CD4-positive, alpha-beta T cell treated with Interleukin-4 for 1 hour (primary cell): ENCODE data around the gene NR3C2.
"Not testable (repeated sequence)": the region's sequence is repeated elsewhere in the genome, so short reads cannot be mapped to it uniquely, and the experiment has no call there.

ENCODE experiments used
- DNase-seq, 2 donors: peaks; one replicate each; pipeline ENCODE4 v3.0.0-alpha.2; 2020 to 2022

The NR3C2 gene

DNA sequence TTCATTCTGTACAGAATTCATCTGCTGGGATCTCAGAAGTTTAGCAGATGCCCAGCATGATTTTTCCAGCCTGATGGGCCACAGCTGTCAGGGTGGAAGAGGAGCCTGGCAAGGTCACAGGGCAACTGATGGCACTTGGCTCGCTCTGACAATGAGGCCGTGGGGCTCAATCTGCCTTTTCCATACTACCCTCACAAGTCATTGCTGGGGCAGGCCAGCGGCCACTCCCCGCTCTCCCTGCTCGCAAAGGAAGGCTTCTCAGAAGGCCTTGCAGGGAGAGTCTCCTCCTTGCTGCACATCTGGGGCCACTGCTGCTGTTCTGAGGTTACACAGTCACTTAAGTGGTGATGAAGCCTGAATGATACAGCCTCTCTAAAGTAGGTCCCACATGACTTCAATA lies 349.1 kb downstream of the NR3C2 start:
- no peak for DNase-seq

DNA sequence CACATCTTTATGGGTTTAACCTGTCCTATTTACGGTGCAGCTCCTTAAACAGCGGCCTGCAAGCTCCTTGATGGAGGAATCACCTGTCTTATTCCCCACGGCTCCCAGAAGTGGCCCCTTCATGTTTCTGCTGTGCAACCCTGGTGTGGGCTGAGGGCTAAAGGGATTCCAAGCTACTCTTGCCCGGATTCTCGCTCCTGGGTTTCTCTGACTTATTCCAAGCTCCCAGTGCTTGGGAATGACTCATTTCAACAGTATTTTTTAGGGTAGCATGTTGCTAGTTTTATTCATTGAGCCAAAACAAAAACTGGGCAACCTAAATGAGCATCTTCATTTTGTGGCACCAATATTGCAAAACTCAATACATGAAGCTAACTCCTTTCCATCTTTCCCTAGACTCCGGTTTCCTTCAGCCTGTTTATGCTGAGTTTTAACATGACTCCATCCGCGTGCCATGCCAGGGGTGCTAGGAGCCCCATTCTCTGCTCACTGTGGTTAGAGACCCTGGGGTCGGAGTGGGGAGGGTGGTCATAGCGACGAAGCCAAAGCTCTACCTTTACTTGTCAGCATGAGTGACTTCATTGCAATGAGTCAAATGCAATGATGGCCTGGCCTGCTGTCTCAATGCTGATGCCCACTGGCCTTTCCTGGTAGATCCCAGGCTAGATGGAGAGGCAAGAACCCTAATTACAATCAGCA lies 349.7 kb downstream of the NR3C2 start:
- no peak for DNase-seq

DNA sequence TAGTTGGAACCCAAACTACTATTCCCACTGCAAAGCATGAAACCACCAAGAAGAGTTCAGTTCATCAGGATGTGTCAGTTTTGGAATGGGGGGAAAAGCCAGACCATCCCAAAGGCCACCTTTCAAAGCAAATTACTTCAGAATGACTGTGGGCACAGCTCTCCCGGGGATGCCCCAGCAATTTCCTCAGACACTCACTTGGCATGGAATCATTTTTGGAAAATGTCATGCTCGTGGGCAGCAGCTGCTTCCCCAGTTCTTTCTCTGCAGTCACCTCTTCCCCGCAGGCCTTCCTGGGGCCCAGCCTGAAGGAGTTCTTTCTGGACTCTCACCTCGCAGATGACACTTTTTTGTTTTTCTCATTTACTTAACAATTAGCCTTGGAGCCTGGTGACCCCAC lies 350.3 kb downstream of the NR3C2 start:
- no peak for DNase-seq

DNA sequence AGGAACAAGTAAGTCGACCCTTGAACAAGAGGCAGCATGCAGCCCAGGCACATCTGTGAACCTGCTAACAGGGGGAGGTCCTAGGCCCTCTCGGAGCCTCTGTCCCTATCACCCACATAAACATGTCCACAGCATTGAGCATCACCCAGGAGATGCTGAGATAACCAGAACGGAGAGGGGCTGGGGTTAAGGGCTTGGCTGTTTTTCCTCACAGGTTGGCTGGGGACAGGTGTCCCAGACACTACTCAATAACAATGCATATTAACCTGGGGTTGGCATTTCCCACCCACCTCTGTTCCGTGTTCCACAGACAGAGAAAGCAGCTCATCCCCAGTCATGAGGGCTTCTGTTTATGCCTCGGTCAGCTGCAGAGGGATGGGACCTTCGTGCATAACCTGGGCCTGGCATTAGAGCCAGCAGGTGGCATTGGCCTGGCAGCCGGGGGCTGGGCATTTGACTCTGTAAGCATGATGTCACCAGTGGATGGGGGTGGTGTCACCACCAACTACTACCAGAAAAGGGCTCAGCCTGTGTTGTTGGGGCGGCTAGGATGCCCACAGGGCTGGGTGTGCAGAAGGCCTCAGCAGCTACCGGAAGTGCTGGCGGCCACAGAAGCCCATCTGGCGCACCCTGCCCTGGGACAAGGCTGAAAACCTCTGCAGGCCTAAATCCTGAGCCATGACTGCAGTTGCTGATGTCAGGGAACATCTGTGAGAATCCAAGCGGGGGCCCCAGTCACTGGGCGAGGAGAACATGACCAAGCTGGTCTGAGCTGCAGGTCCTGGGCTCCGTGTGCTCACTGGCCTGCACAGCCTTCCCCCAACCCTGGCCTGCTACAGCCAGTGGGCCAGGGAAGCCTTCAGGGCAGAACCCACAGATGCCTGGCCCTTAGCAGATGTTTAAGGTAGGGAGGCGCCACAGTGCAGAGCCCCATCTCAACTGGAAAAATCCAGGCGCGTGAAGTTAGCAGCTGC lies 351.4 kb downstream of the NR3C2 start:
- no peak for DNase-seq

DNA sequence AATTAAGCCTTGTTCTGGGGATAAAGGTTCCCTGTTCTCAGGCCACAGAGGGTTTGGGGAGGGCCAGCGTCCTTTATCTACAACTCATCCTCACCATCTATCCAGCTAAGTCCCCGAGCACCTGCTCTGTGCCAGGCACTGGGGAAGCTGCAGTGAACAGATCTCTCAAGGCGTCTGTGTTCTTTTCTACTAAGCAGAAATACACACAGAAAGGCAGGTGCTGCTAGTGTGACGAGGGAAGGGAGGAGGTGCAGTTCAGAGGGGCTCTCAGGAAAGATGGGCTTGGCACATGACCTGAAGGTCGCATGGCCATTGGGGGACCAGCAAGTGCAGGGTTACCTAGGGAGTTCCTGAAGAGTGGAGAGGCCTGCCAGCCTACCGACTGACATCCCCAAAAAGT lies 352.2 kb downstream of the NR3C2 start:
- DNase-seq: no peak

DNA sequence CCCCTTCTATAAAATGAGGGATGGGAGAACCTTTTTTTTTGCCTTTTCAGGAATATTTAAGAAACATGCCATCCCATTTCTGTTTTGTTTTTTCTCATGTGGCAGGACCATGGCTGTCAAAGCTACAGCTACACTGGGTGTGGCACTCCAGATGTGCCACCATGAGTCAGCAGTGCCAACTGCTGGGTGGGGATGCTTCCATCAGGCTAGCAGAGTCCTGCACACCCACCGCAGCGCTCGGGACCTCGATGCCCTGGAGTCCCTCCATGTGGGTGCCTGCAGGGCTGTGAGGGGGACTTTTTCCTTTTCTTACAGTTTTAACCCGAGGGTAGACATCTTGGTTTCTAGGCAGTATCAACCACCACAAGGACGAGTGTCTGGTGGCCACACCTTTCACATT lies 352.6 kb downstream of the NR3C2 start:
- no peak for DNase-seq

DNA sequence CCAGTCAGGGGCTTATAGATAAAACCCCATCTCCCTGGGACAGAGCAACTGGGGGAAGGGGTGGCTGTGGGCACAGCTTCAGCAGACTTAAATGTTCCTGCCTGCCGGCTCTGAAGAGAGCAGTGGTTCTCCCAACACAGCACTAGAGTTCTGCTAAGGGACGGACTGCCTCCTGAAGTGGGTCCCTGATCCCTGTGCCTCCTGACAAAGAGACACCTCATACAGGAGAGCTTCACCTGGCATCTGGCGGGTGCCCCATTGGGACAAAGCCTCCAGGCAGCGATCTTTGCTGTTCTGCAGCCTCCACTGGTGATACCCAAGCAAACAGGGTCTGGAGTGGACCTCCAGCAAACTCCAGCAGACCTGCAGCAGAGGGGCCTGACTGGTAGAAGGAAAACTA lies 359.1 kb downstream of the NR3C2 start:
- DNase-seq: not testable (repeated sequence)

DNA sequence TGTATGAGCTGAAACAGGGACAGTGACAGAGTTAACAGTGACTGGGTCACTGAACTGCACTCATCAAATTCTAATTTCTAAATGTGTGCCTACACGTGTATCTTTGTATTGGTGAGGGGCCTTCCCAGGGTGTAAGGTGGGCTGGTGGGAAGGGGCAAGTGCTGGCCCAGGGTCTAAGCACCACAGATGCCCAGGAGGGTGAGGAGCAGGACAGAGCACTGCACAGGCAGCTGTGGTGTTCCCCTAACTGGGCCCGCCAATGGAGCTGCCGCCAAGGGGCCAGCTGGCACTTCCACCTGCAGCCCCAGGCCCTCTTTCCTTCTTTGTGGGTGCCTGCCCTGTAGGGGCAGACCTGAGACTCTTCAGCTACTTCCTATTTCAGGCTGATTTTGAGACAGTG lies 360.5 kb downstream of the NR3C2 start:
- no peak for DNase-seq

DNA sequence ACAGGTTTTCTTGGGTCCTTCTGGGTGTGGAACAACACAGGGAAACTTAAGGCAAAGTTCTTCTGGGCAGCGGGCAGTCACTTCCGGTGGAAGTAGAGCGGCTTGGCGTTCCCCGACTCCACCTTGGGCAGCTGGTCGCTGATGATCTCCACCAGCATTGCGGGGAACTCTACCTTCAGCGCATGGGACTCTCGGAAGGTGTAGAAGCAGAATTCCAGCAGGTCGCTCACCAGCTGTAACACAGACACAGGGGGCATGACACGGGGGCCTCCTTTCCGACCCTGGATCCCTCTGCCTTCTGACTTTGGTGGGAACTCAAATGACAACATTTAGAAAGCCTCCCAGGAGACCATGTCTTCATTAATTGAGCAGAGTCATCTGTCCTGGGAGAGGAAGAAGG lies 360.9 kb downstream of the NR3C2 start:
- DNase-seq: no peak

DNA sequence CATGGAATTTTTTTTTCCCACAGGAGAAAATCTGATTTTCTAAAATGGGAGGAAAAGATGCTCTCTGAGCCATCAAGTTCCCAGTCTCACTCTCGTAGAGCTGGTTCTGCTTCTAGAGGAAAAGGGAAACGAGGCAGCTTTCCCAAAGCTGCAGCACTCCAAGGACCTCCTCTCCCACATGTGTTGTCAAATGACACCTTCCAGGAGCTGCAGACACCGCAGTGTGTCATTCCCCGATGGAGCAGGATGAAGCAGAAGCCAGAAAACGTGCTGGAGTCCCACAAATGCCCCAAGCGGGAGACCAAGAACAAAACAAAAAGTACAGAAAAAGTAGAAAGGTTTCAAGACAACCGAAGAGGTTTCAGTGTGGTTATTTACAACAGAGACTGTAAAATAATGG lies 362.3 kb downstream of the NR3C2 start:
- no peak for DNase-seq

DNA sequence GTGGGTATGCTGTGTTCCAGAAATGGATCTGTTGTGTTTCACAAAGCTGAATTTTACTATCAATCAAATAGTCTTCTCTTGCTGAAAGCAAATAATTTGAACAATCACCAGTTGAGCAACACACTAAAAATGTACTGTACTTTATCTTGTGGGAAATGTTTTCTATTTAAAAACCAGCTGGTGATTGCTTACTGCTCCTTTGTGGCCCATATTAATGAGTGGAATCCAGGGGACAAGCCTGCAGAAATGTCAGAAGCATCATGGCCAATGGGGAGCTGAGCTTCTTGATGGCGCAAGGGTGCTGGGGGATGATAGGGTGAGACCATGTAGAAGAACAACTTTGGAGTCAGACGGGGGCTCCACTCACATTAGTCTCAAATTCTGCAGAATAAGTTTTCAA lies 364.2 kb downstream of the NR3C2 start:
- no peak for DNase-seq

DNA sequence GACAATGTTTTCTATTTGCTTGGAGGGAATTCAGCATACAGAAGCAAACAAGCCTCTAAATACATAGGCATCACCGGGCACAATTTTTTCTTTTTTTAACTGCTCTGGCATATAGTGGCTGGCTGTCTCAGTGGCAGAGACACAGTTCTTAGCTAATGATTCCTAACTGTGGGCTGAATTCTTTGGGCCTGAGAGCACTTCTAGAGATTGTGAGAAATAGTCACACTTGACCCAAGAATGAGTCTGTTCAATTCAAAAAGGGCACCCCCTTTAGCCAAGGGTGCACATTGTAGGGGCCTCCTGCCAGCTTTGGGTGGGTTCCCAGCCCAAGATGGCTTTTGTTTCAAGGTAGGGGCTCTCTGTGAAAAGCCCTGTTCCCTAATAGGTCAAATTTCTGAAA lies 364.6 kb downstream of the NR3C2 start:
- DNase-seq: no peak

DNA sequence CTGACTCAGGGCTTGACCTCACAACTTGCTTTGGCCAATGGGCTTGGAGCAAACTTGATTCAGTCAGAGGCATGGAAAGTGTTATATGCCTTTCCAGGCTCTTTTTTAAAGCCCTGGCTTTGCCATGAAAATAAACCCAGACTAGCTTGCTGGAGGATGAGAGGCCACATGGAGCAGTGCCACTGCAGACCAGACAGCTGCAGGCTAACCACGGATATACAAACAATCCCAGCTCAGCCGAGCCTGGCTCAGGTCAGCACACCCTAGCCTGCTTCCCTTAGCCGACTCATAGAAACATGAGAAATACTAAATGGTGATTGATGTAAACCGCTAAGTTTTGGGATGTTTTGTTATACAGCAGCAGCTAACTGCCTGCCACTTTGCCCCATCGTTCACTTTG lies 365.2 kb downstream of the NR3C2 start:
- DNase-seq: no peak

DNA sequence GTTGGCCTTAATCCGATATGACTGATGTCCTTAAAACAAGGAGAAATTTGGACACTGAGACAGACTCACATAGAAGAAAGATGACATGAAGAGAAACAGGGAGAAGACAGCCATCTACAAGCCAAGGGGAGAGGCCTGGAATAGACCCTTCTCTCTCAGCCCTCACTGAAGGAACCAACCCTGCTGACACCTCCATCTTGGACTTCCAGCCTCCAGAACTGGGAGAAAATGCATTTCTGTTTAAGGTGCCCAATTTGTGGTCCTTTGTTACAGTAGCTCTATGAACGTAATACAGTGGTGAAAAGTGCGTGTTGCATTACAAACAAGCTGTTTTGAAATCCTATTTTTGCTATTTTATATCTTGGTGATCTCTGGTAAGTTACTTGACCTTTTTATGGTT lies 366.8 kb downstream of the NR3C2 start:
- no peak for DNase-seq

DNA sequence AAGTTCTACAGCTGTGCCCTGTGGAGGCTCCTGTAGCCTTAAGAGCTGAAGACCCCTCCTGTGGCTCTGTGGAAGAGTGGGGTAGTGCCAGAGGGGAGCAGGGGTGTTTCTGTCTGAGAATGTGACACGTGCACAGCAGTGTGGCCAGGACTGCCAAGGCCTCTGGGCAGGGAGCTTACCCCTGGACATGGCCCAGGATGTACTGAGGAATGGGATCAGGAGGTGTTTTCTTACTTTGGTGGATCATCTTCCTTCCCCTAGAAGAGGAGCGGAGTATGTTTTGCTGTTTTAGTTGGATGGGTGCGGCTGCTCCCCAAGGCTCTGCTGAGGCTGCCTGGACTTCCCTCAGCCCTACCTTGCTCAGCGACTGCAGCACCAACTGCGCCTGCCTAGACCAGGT lies 367.8 kb downstream of the NR3C2 start:
- DNase-seq: no peak

DNA sequence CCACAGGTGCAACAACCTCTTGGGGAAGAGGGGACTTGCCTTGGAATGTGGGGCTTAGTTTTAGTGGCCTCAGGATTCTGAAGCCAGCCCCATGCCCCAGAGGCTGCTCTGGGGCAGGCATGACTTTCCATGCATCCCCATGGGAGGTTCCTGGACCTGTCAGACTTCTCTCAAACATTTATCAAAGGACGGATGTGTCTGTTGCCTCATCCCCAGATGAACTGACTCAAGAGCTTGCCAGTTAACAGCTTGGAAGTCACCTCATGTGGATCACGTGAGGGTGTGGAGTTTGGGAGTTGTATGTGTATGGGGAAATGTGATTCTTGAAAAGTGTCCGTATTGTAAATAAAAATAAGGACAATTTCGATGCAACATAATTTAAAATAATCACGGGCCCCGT lies 368.9 kb downstream of the NR3C2 start:
- no peak for DNase-seq

DNA sequence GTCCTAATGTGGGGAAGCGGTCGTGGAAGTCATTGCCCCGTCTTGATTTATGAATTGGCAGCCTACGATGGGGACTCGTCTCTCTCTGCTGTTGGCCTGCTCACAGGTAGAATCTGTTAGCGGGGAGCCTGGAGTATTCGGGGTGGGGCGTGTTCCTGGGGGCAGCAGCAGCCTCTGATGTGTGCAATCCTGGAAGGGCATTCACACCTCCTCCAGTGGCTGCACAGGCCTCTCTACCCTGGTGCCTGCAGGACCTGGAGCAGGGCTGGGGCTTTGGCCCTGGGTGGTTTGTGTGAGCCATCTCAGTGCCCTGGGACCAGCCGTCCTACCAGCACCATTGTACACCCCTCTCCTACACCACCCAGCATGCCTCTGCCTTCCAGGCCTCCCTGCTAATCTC lies 369.4 kb downstream of the NR3C2 start:
- DNase-seq: no peak

DNA sequence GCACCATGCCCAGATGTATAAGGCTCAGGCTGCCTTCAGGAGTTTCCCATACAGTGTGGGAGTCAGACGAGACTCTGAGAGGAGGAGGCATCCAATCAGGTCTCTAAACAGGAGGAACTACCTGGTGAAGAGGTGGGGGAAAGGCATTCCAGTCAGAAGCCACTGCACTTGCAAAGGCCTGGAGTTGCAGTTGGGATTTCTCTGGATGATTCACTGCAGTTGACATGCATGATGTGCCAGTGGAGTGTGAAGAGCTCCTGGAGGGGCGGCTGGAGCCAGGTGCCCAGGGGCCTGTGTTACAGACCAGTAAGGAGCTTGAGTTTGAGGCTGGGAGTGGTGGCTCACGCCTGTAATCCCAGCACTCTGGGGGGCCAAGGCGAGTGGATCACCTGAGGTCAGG lies 371.2 kb downstream of the NR3C2 start:
- no peak for DNase-seq

DNA sequence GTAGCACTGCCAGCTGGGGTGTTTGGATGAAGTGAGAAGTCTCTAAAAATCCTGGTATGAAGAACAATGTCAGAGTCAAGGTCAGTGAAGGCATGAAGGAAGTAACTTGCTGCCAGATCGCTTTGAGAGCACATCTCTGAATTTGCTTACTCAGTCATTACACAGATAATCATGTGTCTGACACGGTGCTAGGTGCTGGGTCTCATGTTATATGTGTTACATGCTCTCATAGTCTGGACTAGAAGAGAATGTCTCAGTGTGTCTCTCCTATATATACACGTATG lies 372.4 kb downstream of the NR3C2 start:
- DNase-seq: no peak

DNA sequence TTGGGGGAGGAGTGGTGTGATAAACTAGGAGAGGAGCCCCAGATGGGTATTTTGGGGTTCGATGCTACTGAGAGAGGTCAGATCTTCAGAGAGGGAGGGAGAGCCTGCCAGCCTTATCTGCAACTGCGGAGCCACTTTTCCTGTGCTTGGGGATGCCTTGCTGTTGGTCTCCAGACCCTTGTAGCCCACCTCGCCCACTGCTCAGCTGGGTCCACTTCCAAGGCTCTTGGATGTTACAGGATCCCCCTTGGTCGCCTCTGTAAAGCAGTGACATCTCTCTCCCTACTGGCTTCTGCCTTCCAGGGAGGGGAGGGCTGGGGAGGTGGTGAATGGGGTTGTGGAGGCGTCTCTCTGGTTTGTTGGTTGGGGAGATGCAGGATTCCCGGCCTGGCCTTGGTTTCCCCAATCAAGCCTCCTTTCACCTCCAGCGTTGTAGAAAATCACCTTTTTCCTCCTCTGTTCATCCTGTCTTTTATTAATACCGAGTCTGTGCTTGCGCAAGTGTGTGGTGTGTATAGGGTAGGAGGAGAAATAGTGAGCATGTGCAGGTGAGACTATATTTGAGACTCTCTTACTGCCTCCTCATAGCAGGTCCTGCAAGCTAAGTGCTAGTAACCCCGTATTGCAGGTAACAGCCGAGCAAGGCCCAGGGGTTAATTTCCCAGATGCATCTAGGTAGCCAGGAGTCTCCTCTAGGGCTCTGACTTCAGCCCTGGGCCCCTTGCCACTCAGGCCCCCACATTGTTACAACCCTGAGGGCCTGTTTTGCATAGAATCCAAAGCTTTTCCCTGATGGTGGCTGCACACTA lies 372.9 kb downstream of the NR3C2 start:
- no peak for DNase-seq

DNA sequence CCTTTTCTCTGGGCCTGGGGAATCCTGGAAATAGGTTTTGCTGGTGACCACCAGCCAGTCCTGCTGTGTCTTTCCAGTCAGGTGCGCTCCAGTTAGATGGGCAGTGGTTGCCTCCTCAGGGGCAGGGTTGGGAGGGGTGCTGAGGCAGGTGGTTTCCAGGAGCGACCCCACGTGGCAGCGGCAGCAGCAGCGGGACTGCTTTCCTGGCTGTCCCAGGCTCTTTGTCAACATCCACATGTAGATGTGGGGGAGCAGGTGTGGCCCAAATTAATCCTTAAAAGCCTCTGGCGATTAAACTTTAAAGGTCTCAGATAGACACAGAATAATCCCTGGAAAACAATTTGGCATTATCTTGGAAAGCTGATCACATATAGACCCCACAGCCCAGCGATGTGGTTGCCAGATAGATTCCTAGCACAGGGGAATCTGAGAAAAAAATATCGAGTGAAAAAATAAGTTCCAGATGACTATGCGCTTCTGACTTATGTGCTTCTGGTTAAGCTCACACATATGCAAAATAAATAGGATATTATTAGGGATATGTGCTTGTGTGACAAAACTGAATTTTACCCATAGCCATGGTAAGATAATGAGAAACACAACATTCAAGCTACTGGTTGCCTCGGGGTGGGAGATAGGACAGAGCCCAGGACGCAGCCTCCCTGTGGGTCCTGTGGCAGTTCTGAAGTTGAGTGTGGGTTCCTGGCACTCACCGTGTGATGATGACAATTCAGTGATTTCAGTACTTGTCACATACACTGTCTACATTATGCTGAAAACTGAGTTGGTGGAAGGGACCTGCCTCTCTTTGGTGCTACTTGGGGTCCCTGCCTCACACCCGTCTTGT lies 373.9 kb downstream of the NR3C2 start:
- no peak for DNase-seq

DNA sequence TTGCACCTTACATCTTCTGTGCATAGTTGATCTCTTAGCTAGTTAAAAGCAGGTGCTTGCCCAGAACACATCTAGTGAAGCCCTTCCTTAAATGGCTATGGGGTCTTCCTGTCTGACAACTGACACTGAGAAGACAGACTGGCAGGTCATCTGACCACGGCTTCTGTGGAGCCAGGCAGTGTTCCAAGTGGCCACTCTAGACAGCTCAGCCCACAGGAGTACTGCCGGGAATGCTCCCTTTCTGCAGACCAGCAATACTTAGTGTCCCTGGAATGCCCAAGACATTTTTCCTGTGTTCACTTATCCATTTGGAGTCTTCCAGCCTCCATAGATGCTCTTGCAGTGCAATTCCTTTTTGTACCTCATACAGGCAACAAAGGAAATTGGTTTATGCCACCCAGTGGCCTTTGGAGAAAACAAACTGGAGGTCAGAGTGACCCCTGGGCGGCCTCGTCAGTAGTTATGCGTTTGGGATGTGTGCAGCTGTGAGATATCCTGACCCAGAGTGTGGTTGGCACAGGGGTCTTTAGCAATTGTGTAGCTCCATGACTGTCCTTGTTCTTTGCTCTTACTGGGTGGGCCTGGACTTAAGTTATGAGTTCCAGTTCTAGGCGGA lies 374.8 kb downstream of the NR3C2 start:
- no peak for DNase-seq
